Stomach (tissue), 9 donors: ENCODE measurements around the gene ITPR1. TPM values are rescaled to one million over a fixed set of nuclear protein-coding genes. Genes with fewer than 3 reads are reported as not detected.

ENCODE experiments used
- DNase-seq, 2 donors: peaks; one replicate each; pipeline versions ENCODE4 v3.0.0 to v3.0.0-alpha.2; 2013 to 2019
- H3K27ac ChIP-seq, 5 donors: fragments of 200-600 bp in 4 of 5; sonication (generic) in 4 of 5; one replicate each; pipeline ENCODE4 v1.5.1; 2013 to 2019; ENCODE audit warnings: mild to moderate bottlenecking in 1 of 5, moderate library complexity in 1 of 5
- H3K27me3 ChIP-seq, 3 donors: fragments of 200-600 bp; sonication (generic); one replicate each; pipeline ENCODE4 v1.5.1; 2017 to 2019; ENCODE audit warnings: mixed run types in 1 of 3
- H3K36me3 ChIP-seq, 4 donors: fragments of 200-600 bp; sonication (generic); 1 replicate in 3 of 4; 2 replicates in 1 of 4; pipeline ENCODE4 v1.5.1; 2016 to 2019
- H3K4me1 ChIP-seq, 4 donors: fragments of 200-600 bp; sonication (generic); one replicate each; pipeline ENCODE4 v1.5.1; 2016 to 2019
- H3K4me3 ChIP-seq, 4 donors: fragments of 200-600 bp; sonication (generic) in 3 of 4; one replicate each; pipeline ENCODE4 v1.5.1; 2016 to 2019; ENCODE audit warnings: mild to moderate bottlenecking in 1 of 4
- H3K9me3 ChIP-seq, 4 donors: fragments of 200-600 bp; sonication (generic); one replicate each; pipeline ENCODE4 v1.5.1; 2016 to 2019
- CTCF ChIP-seq, 7 experiments: fragments of 450-650 bp in 4 of 7; fragments of 200-600 bp in 3 of 7; sonication (generic) in 3 of 7; IDR thresholded peaks; one replicate each; pipeline ENCODE4 v1.5.1; 2016 to 2019; ENCODE audit warnings: antibody characterized with exemption in 7 of 7, control low read depth in 2 of 7, mild to moderate bottlenecking in 1 of 7
- EP300 ChIP-seq: sonication (generic); formaldehyde crosslinking; IDR thresholded peaks from one replicate; pipeline ENCODE4 v1.6.1; 2017; ENCODE audit warnings: antibody characterized with exemption
- POLR2A ChIP-seq, 4 donors: fragments of 450-650 bp; IDR thresholded peaks; one replicate each; pipeline ENCODE4 v1.6.1; 2016; ENCODE audit warnings: antibody characterized with exemption in 4 of 4, control low read depth in 2 of 4, mild to moderate bottlenecking in 1 of 4, moderate library complexity in 1 of 4
- POLR2AphosphoS5 ChIP-seq, 3 donors: sonication (generic); formaldehyde crosslinking; IDR thresholded peaks; one replicate each; pipeline ENCODE4 v1.6.1; 2016; ENCODE audit warnings: antibody characterized with exemption in 3 of 3
- WGBS, 5 donors: extraction: QIAGEN DNeasy Blood & Tissue Kit in 3 of 5; methylation state at CpG; one replicate each; pipeline versions ENCODE4 v1.1.5 to v1.1.7; 2013 to 2018; 5-methylcytosine and 5-hydroxymethylcytosine counted together
- intact Hi-C: fragments of 100-400 bp; cut with DNase I; formaldehyde crosslinking; loops from one replicate; pipeline ENCODE4 v1.15.1; 2023; ENCODE audit warnings: low total_unique reads
- polyA plus RNA-seq, 3 donors: library from polyadenylated mRNA; stranded (reverse); fragments of 200-250 nt; gene quantifications; one replicate each; pipeline ENCODE4 v1.2.3, GENCODE V29; 2013
- total RNA-seq, 5 donors: library from RNA; depleted of rRNA; stranded (reverse); fragments of >200 nt; gene quantifications; one replicate each; pipeline versions ENCODE4 v1.1.0 to v1.2.3, GENCODE V29; 2014 to 2016
- donor health status: healthy with polysubstance abuse.
- donor health status: Bipolar disorder and iron deficiency.
- donor health status: healthy.

ITPR1 gene
- total and polyA plus RNA-seq, 8 donors = 6.6 to 192 (median 32.9) TPM

DNA sequence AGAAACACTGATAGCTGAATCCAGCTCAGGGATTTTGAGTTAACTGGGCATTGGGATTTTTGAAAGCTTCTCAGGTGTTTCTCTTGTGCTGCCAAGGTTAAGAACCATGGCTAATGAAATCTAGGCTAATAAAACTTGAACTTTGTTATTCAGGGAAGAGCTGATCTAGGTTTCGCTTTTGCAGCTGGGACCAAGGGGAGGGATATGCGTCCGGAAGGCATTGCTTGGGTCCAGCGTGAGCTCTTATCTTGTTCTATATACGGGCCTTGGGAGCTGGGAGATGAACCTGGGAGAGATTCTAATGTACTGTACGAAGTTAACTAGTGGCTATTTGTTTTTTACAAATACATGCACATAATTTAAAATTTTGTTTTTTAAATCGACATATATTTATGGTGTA is 29.8 kb downstream of the ITPR1 start:
- Histone ChIP-seq H3K27me3 (no peaks in the 10 kb centered on the region), H3K27ac (no peak overlapping the region), H3K4me3 (no peak overlapping the region), H3K9me3 (no peaks in the 10 kb centered on the region), H3K36me3 (peaks cover 0 to 11% (median 0%) of the 10 kb centered on the region in 4 donors), H3K4me1 (peaks cover 14 to 48% (median 36%) of the 10 kb centered on the region in 4 donors)
- no peak for DNase-seq
- WGBS, 5 donors = 90 to 97% (median 95%) methylated on average over 7 of the region's 7 CpGs
- intact Hi-C loops = no loop called here
- no peak for TF ChIP-seq CTCF (IDR thresholded peaks at IDR 0.05)
- TF ChIP-seq POLR2A (IDR thresholded peaks at IDR 0.05) = no peak
- no peak for TF ChIP-seq POLR2AphosphoS5 (IDR thresholded peaks at IDR 0.05)
- no peak for TF ChIP-seq EP300

DNA sequence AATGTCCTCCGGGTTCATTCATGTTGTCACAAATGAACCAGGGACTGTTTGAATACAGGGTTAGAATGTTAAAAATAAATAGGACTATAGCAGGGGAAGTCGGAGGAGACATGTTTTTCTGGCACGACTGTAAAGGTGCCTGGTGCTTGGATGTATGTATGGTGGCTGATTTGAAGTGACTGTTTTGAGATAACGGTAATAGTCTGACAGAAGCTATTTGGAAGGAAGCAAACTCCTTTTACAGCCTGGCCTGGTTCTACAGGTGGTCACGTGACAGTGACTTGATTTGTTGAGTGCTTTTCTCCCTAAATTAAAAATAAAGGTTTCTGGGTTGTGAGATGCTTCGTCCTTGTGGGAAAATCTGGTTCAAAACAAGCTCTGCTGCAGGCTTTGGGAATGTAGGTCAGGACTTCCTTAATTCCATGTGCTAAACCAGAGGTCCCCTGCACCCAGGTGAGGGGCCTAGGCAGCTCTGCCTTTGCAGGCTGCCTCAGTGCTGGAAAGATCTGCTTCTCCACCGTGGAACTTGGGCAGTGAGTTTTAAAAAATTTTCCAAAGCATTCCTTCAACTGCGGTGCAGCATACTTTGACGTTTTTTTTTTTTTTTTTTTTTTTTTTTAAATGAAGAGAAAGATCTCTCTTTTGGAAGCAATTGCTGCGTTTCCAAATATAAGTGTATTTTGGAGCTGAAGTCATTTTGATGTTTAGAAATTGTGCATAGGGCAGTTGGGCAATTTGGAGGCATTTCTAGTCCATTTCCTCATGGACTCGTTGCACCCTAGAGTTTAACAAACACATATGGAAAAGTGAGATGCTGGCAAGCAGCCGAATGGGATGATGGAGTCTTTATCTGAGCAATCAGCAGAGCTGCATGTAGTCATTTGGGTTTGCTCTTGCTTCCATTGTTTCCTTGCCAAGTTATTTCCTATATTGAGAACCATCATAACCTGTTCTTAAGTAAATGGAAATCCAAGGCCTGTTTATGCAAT is 30.9 kb downstream of the ITPR1 start:
- Histone ChIP-seq H3K4me3 (no peak overlapping the region), H3K27me3 (no peaks in the 10 kb centered on the region), H3K9me3 (no peaks in the 10 kb centered on the region), H3K36me3 (peaks cover 0 to 11% (median 0%) of the 10 kb centered on the region in 4 donors), H3K27ac (peak overlapping the region in 3 of 5 donors; percentile 32 to 49 (median 44)), H3K4me1 (peaks cover 14 to 50% (median 32%) of the 10 kb centered on the region in 4 donors)
- 40 to 51% (median 44%) methylated on average over 12 of the region's 12 CpGs for WGBS, 5 donors
- peak; percentile 53 to 57 for DNase-seq
- TF ChIP-seq POLR2AphosphoS5 (IDR thresholded peaks at IDR 0.05) (peak in 2 of 3 donors; percentile 29 to 35), EP300 (no peak), CTCF (IDR thresholded peaks at IDR 0.05) (no peak)
- intact Hi-C loops = no loop called here

GRCh38 chr3:4525560-4526223 is 32.5 kb downstream of the ITPR1 start:
- DNase-seq = no peak
- intact Hi-C loops = no loop called here
- TF ChIP-seq EP300 (no peak), POLR2A (IDR thresholded peaks at IDR 0.05) (no peak), POLR2AphosphoS5 (IDR thresholded peaks at IDR 0.05) (no peak), CTCF (IDR thresholded peaks at IDR 0.05) (no peak)
- H3K36me3 ChIP-seq = peaks cover 0 to 10% (median 0%) of the 10 kb centered on the region in 4 donors
- H3K4me3 ChIP-seq = no peak overlapping the region
- no peaks in the 10 kb centered on the region for H3K27me3 ChIP-seq
- no peaks in the 10 kb centered on the region for H3K9me3 ChIP-seq
- no peak overlapping the region for H3K27ac ChIP-seq
- 72 to 87% (median 75%) methylated on average over 3 of the region's 3 CpGs for WGBS, 5 donors
- peaks cover 14 to 43% (median 23%) of the 10 kb centered on the region in 4 donors for H3K4me1 ChIP-seq

DNA sequence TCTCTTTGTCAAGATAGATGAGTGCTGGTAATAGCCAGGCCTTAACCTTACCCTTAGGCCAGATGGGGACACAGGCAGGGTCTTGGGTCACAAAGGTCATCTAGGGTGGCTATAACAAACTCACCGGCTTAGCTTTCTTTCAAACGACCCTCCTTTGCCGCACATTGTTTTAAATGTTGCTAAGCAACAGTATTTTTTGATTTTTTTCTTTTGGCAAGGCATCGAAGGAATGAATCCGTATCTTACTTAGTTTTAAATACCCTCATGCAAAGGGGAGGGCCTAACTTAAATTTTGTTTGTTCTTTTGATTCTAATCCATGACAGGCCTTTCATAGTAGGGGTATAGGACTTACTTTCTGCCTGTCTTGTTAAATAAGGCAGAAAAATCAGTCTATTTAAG is 35.2 kb downstream of the ITPR1 start:
- H3K27me3 ChIP-seq = no peaks in the 10 kb centered on the region
- H3K9me3 ChIP-seq = no peaks in the 10 kb centered on the region
- no peak overlapping the region for H3K4me3 ChIP-seq
- no peak overlapping the region for H3K27ac ChIP-seq
- 54 to 73% (median 72%) methylated on average over 5 of the region's 5 CpGs for WGBS, 5 donors
- intact Hi-C loops = no loop called here
- no peak for DNase-seq
- TF ChIP-seq EP300 (no peak), CTCF (IDR thresholded peaks at IDR 0.05) (no peak), POLR2A (IDR thresholded peaks at IDR 0.05) (no peak)
- H3K36me3 ChIP-seq = no peaks in the 10 kb centered on the region
- peaks cover 31 to 67% (median 44%) of the 10 kb centered on the region in 4 donors for H3K4me1 ChIP-seq
